GM23248 (cell line): ENCODE measurements around the gene CCT6B.

Source experiments
- EZH2 ChIP-seq: fragments of 200-600 bp; sonication (generic); IDR thresholded peaks from 2 replicates; pipeline ENCODE4 v1.6.1; 2018; ENCODE audit warnings: antibody characterized with exemption, mild to moderate bottlenecking; ENCODE audit not compliant: insufficient read depth, poor library complexity, severe bottlenecking
- EZH2phosphoT487 ChIP-seq: fragments of 200-600 bp; sonication (generic); IDR thresholded peaks from 2 replicates; pipeline ENCODE4 v1.6.1; 2018; ENCODE audit warnings: antibody characterized with exemption, moderate library complexity, mild to moderate bottlenecking, low read depth; ENCODE audit not compliant: insufficient read depth

GRCh38 chr17:34987232-34987631, 26.0 kb upstream of the CCT6B start:
- no peak for TF ChIP-seq EZH2
- no peak for TF ChIP-seq EZH2phosphoT487
